Dendritic cell treated with granulocyte-macrophage colony-stimulating factor and Interleukin-4, amounts not matched to agents 40 ng/mL and 50 ng/mL, for 4 days (primary cell): ENCODE data around the gene LITAF.

ENCODE experiments used
- H3K27ac Mint-ChIP-seq: one replicate; pipeline ENCODE4 v1.8.0; 2022; ENCODE audit warnings: mild to moderate bottlenecking, mixed read lengths
- H3K27me3 Mint-ChIP-seq: one replicate; pipeline ENCODE4 v1.8.0; 2022; ENCODE audit warnings: mild to moderate bottlenecking, mixed read lengths
- H3K36me3 Mint-ChIP-seq: one replicate; pipeline ENCODE4 v1.8.0; 2022; ENCODE audit warnings: low read depth, mixed read lengths
- H3K4me1 Mint-ChIP-seq: one replicate; pipeline ENCODE4 v1.8.0; 2022; ENCODE audit warnings: low read depth, mixed read lengths
- H3K4me3 Mint-ChIP-seq: one replicate; pipeline ENCODE4 v1.8.0; 2022; ENCODE audit warnings: mild to moderate bottlenecking, moderate library complexity, mixed read lengths
- H3K9me3 Mint-ChIP-seq: one replicate; pipeline ENCODE4 v1.8.0; 2022; ENCODE audit warnings: mixed read lengths
- intact Hi-C: fragments of 100-400 bp; cut with micrococcal nuclease; formaldehyde crosslinking; loops from one replicate; pipeline ENCODE4 v1.15.0; 2022

LITAF gene

GRCh38 chr16:11553371-11553770 is 33.3 kb downstream of the LITAF start:
- H3K27me3 Mint-ChIP-seq, result no peaks in the 10 kb centered on the region
- intact Hi-C loops, result no loop called here
- H3K9me3 Mint-ChIP-seq, result no peaks in the 10 kb centered on the region
- H3K27ac Mint-ChIP-seq, result no peak overlapping the region
- H3K4me1 Mint-ChIP-seq, result peaks cover 26% of the 10 kb centered on the region
- H3K36me3 Mint-ChIP-seq, result peaks cover 100% of the 10 kb centered on the region
- H3K4me3 Mint-ChIP-seq, result no peak overlapping the region

GRCh38 chr16:11552440-11552839 is 34.3 kb downstream of the LITAF start:
- Mint-ChIP-seq H3K27me3 (no peaks in the 10 kb centered on the region), H3K4me3 (no peak overlapping the region), H3K27ac (no peak overlapping the region), H3K9me3 (no peaks in the 10 kb centered on the region), H3K4me1 (peaks cover 25% of the 10 kb centered on the region), H3K36me3 (peaks cover 100% of the 10 kb centered on the region)
- intact Hi-C loops, result no loop called here

GRCh38 chr16:11551842-11552241 is 34.9 kb downstream of the LITAF start:
- H3K4me1 Mint-ChIP-seq, result peaks cover 25% of the 10 kb centered on the region
- no peaks in the 10 kb centered on the region for H3K27me3 Mint-ChIP-seq
- peaks cover 99% of the 10 kb centered on the region for H3K36me3 Mint-ChIP-seq
- no peaks in the 10 kb centered on the region for H3K9me3 Mint-ChIP-seq
- H3K4me3 Mint-ChIP-seq, result no peak overlapping the region
- no peak overlapping the region for H3K27ac Mint-ChIP-seq
- intact Hi-C loops, result no loop called here

GRCh38 chr16:11550791-11551498 is 35.8 kb downstream of the LITAF start:
- Mint-ChIP-seq H3K36me3 (peaks cover 91% of the 10 kb centered on the region), H3K4me3 (no peak overlapping the region)

GRCh38 chr16:11547118-11547916 is 39.4 kb downstream of the LITAF start:
- no peak overlapping the region for H3K27ac Mint-ChIP-seq

More at GRCh38 chr16:11550791-11551498, 35.8 kb downstream of the LITAF start:
- Mint-ChIP-seq H3K27ac (no peak overlapping the region), H3K4me1 (peaks cover 25% of the 10 kb centered on the region), H3K9me3 (no peaks in the 10 kb centered on the region), H3K27me3 (no peaks in the 10 kb centered on the region)
- intact Hi-C loops, result no loop called here

GRCh38 chr16:11546608-11547061 is 40.1 kb downstream of the LITAF start:
- H3K27me3 Mint-ChIP-seq, result no peaks in the 10 kb centered on the region
- no peak overlapping the region for H3K27ac Mint-ChIP-seq
- no peak overlapping the region for H3K4me3 Mint-ChIP-seq
- H3K4me1 Mint-ChIP-seq, result peaks cover 19% of the 10 kb centered on the region
- peaks cover 59% of the 10 kb centered on the region for H3K36me3 Mint-ChIP-seq
- H3K9me3 Mint-ChIP-seq, result no peaks in the 10 kb centered on the region
- intact Hi-C loops, result no loop called here

More at GRCh38 chr16:11547118-11547916, 39.4 kb downstream of the LITAF start:
- Mint-ChIP-seq H3K27me3 (no peaks in the 10 kb centered on the region), H3K4me3 (no peak overlapping the region), H3K4me1 (peaks cover 17% of the 10 kb centered on the region), H3K36me3 (peaks cover 65% of the 10 kb centered on the region), H3K9me3 (no peaks in the 10 kb centered on the region)
- intact Hi-C loops, result no loop called here

GRCh38 chr16:11543661-11544393 is 42.9 kb downstream of the LITAF start:
- peaks cover 29% of the 10 kb centered on the region for H3K4me1 Mint-ChIP-seq
- no peak overlapping the region for H3K27ac Mint-ChIP-seq
- intact Hi-C loops, result no loop called here
- H3K4me3 Mint-ChIP-seq, result no peak overlapping the region
- peaks cover 1% of the 10 kb centered on the region for H3K27me3 Mint-ChIP-seq
- peaks cover 30% of the 10 kb centered on the region for H3K36me3 Mint-ChIP-seq
- H3K9me3 Mint-ChIP-seq, result no peaks in the 10 kb centered on the region

GRCh38 chr16:11542069-11542744 is 44.5 kb downstream of the LITAF start:
- H3K36me3 Mint-ChIP-seq, result peaks cover 14% of the 10 kb centered on the region
- intact Hi-C loops, result no loop called here
- peak overlapping the region; percentile 5 for H3K27ac Mint-ChIP-seq
- H3K9me3 Mint-ChIP-seq, result no peaks in the 10 kb centered on the region
- peaks cover 29% of the 10 kb centered on the region for H3K4me1 Mint-ChIP-seq
- H3K27me3 Mint-ChIP-seq, result peaks cover 4% of the 10 kb centered on the region
- H3K4me3 Mint-ChIP-seq, result no peak overlapping the region

GRCh38 chr16:11539641-11540050 is 47.1 kb downstream of the LITAF start:
- no peak overlapping the region for H3K27ac Mint-ChIP-seq
- intact Hi-C loops, result no loop called here
- no peaks in the 10 kb centered on the region for H3K9me3 Mint-ChIP-seq
- H3K36me3 Mint-ChIP-seq, result no peaks in the 10 kb centered on the region
- peaks cover 29% of the 10 kb centered on the region for H3K4me1 Mint-ChIP-seq
- H3K27me3 Mint-ChIP-seq, result peaks cover 4% of the 10 kb centered on the region
- H3K4me3 Mint-ChIP-seq, result no peak overlapping the region

GRCh38 chr16:11538880-11539279 is 47.8 kb downstream of the LITAF start:
- Mint-ChIP-seq H3K27ac (no peak overlapping the region), H3K4me1 (peaks cover 29% of the 10 kb centered on the region), H3K4me3 (no peak overlapping the region), H3K27me3 (peaks cover 4% of the 10 kb centered on the region), H3K36me3 (no peaks in the 10 kb centered on the region), H3K9me3 (no peaks in the 10 kb centered on the region)
- intact Hi-C loops, result no loop called here

GRCh38 chr16:11536104-11536866 is 50.4 kb downstream of the LITAF start:
- intact Hi-C loops, result no loop called here
- no peak overlapping the region for H3K4me3 Mint-ChIP-seq

GRCh38 chr16:11535494-11535893 is 51.2 kb downstream of the LITAF start:
- Mint-ChIP-seq H3K27ac (no peak overlapping the region), H3K9me3 (no peaks in the 10 kb centered on the region), H3K36me3 (no peaks in the 10 kb centered on the region), H3K27me3 (peaks cover 5% of the 10 kb centered on the region), H3K4me3 (no peak overlapping the region), H3K4me1 (peaks cover 14% of the 10 kb centered on the region)
- intact Hi-C loops, result no loop called here

More at GRCh38 chr16:11536104-11536866, 50.4 kb downstream of the LITAF start:
- Mint-ChIP-seq H3K27ac (no peak overlapping the region), H3K27me3 (peaks cover 4% of the 10 kb centered on the region), H3K9me3 (no peaks in the 10 kb centered on the region), H3K36me3 (no peaks in the 10 kb centered on the region), H3K4me1 (peaks cover 19% of the 10 kb centered on the region)

GRCh38 chr16:11534262-11534661 is 52.5 kb downstream of the LITAF start:
- H3K27me3 Mint-ChIP-seq, result peaks cover 9% of the 10 kb centered on the region
- H3K9me3 Mint-ChIP-seq, result no peaks in the 10 kb centered on the region
- peaks cover 11% of the 10 kb centered on the region for H3K4me1 Mint-ChIP-seq
- no peak overlapping the region for H3K27ac Mint-ChIP-seq
- intact Hi-C loops, result loop anchor here (5.0 kb wide), 1 partner anchor 48 kb away; no protein-coding TSS in a partner anchor
- H3K36me3 Mint-ChIP-seq, result no peaks in the 10 kb centered on the region
- no peak overlapping the region for H3K4me3 Mint-ChIP-seq
